Measurements from ENCODE around the gene ATXN1. TPM values are rescaled to one million over a fixed set of nuclear protein-coding genes. Genes with fewer than 3 reads are reported as not detected.

ATXN1 gene
- total RNA-seq, 1 experiment from 2014 or later, result 8.1 TPM

DNA sequence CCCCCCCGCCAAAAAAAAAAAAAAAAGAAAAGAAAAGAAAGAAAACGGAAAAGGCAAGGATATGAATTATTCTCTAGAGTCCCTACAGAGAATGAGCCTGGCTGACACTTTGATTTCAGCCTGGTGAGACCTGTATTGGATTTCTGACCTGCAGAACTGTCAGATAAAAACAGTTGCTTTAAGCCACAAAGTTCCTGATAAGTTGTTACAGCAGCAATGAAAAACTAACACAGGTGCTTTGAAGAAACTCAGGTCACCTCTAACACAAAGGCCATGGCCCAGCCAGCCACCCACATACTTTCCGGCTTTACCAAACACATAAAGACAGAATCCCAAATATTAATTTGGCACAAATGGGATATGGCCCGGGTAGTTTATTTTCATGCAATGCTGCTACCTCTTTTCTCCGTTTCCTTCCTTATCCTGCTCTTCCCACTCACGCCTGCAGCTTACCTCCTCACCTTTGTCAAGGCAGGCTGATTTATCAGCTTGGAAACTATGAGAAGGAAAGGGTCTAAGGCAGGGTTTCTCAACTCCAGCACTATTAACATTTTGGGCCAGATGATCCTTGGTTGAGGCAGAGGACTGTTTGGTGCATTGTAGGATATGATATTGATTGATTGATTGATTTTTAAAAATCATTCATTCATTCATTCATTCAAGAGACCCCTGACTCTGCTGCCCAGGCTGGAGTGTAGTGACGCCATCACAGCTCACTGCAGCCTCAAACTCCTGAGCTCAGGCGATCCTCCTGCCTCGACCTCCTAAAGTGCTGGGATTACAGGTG is 88.1 kb downstream of the ATXN1 start:
- ATAC-seq, result no peak
- ChIA-PET POLR2A (interaction anchor here (0.7 kb wide), 1 partner anchor 179 kb away, joined by 9 read pairs; no protein-coding TSS in a partner anchor), CTCF (interaction anchor here (1.4 kb wide), 1 partner anchor 90 kb away, joined by 5 read pairs; no protein-coding TSS in a partner anchor)
- H3K4me1 Mint-ChIP-seq, result peaks cover 31% of the 10 kb centered on the region
- TF ChIP-seq, protein P1, sequence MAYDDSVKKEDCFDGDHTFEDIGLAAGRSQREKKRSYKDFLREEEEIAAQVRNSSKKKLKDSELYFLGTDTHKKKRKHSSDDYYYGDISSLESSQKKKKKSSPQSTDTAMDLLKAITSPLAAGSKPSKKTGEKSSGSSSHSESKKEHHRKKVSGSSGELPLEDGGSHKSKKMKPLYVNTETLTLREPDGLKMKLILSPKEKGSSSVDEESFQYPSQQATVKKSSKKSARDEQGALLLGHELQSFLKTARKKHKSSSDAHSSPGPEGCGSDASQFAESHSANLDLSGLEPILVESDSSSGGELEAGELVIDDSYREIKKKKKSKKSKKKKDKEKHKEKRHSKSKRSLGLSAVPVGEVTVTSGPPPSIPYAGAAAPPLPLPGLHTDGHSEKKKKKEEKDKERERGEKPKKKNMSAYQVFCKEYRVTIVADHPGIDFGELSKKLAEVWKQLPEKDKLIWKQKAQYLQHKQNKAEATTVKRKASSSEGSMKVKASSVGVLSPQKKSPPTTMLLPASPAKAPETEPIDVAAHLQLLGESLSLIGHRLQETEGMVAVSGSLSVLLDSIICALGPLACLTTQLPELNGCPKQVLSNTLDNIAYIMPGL (CRISPR knock-in tag; IDR thresholded peaks at IDR 0.05), result no peak
- no peak for TF ChIP-seq SMAD3 (CRISPR knock-in tag; IDR thresholded peaks at IDR 0.05; ENCODE audit: borderline replicate concordance)
- TF ChIP-seq, protein P2, sequence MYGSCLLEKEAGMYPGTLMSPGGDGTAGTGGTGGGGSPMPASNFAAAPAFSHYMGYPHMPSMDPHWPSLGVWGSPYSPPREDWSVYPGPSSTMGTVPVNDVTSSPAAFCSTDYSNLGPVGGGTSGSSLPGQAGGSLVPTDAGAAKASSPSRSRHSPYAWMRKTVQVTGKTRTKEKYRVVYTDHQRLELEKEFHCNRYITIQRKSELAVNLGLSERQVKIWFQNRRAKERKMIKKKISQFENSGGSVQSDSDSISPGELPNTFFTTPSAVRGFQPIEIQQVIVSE (CRISPR knock-in tag; IDR thresholded peaks at IDR 0.05; ENCODE audit: borderline replicate concordance), result no peak
- TF ChIP-seq, protein P3, sequence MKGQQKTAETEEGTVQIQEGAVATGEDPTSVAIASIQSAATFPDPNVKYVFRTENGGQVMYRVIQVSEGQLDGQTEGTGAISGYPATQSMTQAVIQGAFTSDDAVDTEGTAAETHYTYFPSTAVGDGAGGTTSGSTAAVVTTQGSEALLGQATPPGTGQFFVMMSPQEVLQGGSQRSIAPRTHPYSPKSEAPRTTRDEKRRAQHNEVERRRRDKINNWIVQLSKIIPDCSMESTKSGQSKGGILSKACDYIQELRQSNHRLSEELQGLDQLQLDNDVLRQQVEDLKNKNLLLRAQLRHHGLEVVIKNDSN (CRISPR knock-in tag; IDR thresholded peaks at IDR 0.05), result no peak
- TF ChIP-seq, protein P4, sequence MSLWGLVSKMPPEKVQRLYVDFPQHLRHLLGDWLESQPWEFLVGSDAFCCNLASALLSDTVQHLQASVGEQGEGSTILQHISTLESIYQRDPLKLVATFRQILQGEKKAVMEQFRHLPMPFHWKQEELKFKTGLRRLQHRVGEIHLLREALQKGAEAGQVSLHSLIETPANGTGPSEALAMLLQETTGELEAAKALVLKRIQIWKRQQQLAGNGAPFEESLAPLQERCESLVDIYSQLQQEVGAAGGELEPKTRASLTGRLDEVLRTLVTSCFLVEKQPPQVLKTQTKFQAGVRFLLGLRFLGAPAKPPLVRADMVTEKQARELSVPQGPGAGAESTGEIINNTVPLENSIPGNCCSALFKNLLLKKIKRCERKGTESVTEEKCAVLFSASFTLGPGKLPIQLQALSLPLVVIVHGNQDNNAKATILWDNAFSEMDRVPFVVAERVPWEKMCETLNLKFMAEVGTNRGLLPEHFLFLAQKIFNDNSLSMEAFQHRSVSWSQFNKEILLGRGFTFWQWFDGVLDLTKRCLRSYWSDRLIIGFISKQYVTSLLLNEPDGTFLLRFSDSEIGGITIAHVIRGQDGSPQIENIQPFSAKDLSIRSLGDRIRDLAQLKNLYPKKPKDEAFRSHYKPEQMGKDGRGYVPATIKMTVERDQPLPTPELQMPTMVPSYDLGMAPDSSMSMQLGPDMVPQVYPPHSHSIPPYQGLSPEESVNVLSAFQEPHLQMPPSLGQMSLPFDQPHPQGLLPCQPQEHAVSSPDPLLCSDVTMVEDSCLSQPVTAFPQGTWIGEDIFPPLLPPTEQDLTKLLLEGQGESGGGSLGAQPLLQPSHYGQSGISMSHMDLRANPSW (CRISPR knock-in tag; conservative IDR thresholded peaks at IDR 0.05; ENCODE audit: low read depth), result no peak
- H3K36me3 Mint-ChIP-seq, result no peaks in the 10 kb centered on the region
- no peak overlapping the region for H3K4me3 Mint-ChIP-seq
- H3K27me3 Mint-ChIP-seq (ENCODE audit: low read depth), result no peaks in the 10 kb centered on the region
- no peaks in the 10 kb centered on the region for H3K9me3 Mint-ChIP-seq
- H3K27ac Mint-ChIP-seq, result no peak overlapping the region
- no peak for DNase-seq (ENCODE audit: low spot score)

DNA sequence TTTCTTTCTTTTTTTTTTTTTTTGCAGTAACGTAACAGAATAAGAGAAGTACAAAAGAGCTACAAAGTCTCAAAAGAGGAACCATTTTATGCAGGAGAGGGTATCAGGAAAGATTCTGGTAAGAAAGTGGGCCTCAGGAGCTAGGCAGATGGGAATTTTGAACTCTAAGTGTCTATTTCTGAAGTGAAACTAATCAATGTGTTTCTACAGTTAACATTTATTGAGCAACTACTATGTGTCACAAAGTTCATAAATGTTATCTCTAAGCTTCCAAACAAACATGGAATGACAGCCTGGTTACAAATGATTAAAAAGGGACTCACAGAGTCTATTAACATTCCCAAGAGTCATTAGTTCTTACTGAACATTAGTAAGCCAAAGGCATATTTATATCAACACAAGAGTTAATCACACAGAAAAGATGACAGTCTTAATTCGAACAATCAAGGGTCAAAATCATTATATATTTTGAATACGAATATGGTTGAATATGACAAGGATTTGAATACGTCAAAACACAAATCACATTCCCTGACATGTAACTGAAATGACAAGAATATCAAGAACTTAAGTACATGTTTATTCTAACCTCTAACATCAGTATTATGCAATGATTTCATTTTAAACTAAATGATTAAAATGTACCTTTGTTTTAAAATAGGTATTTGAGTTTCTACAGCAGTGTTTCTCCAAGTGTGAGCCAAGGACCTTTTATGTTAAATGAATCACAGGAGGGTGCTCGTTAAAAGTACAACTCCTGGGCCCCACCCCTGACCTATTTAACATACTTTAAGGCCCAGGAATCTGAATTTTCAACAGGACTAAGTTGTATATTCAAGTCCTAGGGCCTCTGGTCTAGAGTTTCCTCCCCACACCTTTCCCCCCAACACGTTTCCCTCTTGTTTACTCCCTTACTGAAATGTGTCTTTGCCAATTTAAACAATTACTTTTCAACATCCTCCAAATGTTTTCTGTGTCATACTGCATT is 89.7 kb downstream of the ATXN1 start:
- POLR2A ChIA-PET, result interaction anchor here (0.6 kb wide), 1 partner anchor 1478 kb away, joined by 3 read pairs; no protein-coding TSS in a partner anchor
- peaks cover 26% of the 10 kb centered on the region for H3K4me1 Mint-ChIP-seq
- peak; percentile 36; the same call in 1 of the 2 replicates for ATAC-seq
- H3K36me3 Mint-ChIP-seq, result no peaks in the 10 kb centered on the region
- TF ChIP-seq GABPB1 (CRISPR knock-in tag; IDR thresholded peaks at IDR 0.05) (0 out of 2 replicates have a peak, but pooled peaks have one; percentile 28), MYBL2 (CRISPR knock-in tag; IDR thresholded peaks at IDR 0.05) (no peak)
- TF ChIP-seq, protein P3 (CRISPR knock-in tag; IDR thresholded peaks at IDR 0.05), result no peak
- TF ChIP-seq, protein P5, sequence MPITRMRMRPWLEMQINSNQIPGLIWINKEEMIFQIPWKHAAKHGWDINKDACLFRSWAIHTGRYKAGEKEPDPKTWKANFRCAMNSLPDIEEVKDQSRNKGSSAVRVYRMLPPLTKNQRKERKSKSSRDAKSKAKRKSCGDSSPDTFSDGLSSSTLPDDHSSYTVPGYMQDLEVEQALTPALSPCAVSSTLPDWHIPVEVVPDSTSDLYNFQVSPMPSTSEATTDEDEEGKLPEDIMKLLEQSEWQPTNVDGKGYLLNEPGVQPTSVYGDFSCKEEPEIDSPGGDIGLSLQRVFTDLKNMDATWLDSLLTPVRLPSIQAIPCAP (CRISPR knock-in tag; IDR thresholded peaks at IDR 0.05), result no peak
- H3K9me3 Mint-ChIP-seq, result no peaks in the 10 kb centered on the region
- no peak overlapping the region for H3K27ac Mint-ChIP-seq
- no peak overlapping the region for H3K4me3 Mint-ChIP-seq
- DNase-seq (ENCODE audit: low spot score), result no peak
- CTCF ChIA-PET, result interaction anchor here (1.4 kb wide), 1 partner anchor 92 kb away, joined by 5 read pairs; no protein-coding TSS in a partner anchor
- no peaks in the 10 kb centered on the region for H3K27me3 Mint-ChIP-seq (ENCODE audit: low read depth)

DNA sequence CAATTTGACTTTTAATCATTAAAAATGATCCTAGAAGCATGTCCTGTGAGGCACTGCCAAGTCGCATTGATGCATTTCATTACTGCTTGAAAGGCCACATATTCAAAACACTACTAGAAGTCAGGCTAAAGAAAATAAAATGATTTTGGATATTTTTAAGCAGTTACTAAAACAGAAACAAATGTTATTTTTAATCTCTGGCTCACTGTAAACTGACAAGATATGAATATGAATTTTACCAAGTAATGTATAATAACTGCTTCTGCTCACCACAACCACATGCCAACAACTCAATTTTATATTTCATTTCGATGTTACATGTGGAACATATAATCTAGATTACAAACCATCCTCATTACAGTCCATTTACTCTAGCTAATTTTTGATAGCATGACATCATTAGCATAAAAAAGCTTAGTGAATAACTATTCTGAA is 90.6 kb downstream of the ATXN1 start:
- H3K9me3 Mint-ChIP-seq, result no peaks in the 10 kb centered on the region
- no peak overlapping the region for H3K4me3 Mint-ChIP-seq
- TF ChIP-seq, protein P6, sequence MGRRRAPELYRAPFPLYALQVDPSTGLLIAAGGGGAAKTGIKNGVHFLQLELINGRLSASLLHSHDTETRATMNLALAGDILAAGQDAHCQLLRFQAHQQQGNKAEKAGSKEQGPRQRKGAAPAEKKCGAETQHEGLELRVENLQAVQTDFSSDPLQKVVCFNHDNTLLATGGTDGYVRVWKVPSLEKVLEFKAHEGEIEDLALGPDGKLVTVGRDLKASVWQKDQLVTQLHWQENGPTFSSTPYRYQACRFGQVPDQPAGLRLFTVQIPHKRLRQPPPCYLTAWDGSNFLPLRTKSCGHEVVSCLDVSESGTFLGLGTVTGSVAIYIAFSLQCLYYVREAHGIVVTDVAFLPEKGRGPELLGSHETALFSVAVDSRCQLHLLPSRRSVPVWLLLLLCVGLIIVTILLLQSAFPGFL (CRISPR knock-in tag; IDR thresholded peaks at IDR 0.05; ENCODE audit: borderline replicate concordance), result no peak
- no peak for TF ChIP-seq TCF7 (CRISPR knock-in tag; IDR thresholded peaks at IDR 0.05; ENCODE audit: low read depth)
- TF ChIP-seq, protein P7, sequence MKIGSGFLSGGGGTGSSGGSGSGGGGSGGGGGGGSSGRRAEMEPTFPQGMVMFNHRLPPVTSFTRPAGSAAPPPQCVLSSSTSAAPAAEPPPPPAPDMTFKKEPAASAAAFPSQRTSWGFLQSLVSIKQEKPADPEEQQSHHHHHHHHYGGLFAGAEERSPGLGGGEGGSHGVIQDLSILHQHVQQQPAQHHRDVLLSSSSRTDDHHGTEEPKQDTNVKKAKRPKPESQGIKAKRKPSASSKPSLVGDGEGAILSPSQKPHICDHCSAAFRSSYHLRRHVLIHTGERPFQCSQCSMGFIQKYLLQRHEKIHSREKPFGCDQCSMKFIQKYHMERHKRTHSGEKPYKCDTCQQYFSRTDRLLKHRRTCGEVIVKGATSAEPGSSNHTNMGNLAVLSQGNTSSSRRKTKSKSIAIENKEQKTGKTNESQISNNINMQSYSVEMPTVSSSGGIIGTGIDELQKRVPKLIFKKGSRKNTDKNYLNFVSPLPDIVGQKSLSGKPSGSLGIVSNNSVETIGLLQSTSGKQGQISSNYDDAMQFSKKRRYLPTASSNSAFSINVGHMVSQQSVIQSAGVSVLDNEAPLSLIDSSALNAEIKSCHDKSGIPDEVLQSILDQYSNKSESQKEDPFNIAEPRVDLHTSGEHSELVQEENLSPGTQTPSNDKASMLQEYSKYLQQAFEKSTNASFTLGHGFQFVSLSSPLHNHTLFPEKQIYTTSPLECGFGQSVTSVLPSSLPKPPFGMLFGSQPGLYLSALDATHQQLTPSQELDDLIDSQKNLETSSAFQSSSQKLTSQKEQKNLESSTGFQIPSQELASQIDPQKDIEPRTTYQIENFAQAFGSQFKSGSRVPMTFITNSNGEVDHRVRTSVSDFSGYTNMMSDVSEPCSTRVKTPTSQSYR (CRISPR knock-in tag; IDR thresholded peaks at IDR 0.05), result no peak
- TF ChIP-seq SOX15 (CRISPR knock-in tag; IDR thresholded peaks at IDR 0.05), result no peak
- ChIA-PET CTCF (no interaction called here), POLR2A (no interaction called here)
- H3K27me3 Mint-ChIP-seq (ENCODE audit: low read depth), result no peaks in the 10 kb centered on the region
- no peak for DNase-seq (ENCODE audit: low spot score)
- peaks cover 26% of the 10 kb centered on the region for H3K4me1 Mint-ChIP-seq
- no peak for ATAC-seq
- no peaks in the 10 kb centered on the region for H3K36me3 Mint-ChIP-seq
- H3K27ac Mint-ChIP-seq, result no peak overlapping the region

Data from WTC11 (cell line).